A204.1 (cell line): ENCODE measurements around the gene DAGLA.

ENCODE experiments used
- FAIRE-seq: peaks from 2 replicates; lab custom pipeline; 2012; peaks lifted over from hg19 to GRCh38; lab: Jason Lieb, UNC

The DAGLA gene

GRCh38 chr11:61780581-61781162, 100.5 kb downstream of the DAGLA start:
- FAIRE-seq, result no peak

- FAIRE-seq, result no peak
These were observed 101.4 kb downstream of the DAGLA start for GRCh38 chr11:61781585-61781984.

DNA sequence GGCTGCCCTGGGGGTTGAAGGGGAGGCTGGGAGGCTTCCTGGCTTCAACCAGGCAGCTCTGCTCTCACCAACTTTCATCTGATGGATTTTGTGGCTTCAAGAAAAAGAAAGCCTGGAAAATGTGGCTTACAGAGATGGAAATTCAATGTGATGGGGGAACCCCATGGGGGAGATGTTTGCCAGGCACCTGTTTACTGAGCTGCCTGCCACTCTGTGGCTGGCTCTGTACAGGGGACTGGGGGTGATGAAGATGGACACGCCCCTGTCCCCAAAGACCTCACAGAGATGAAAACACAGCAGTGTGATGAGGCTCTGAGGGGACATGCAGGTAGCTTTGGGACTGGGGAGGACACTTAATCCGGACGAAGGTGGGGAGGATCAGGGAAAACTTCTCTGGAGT, 102.1 kb downstream of the DAGLA start:
- FAIRE-seq, result no peak

- FAIRE-seq, result no peak
These were observed 102.7 kb downstream of the DAGLA start for GRCh38 chr11:61782841-61783240.

DNA sequence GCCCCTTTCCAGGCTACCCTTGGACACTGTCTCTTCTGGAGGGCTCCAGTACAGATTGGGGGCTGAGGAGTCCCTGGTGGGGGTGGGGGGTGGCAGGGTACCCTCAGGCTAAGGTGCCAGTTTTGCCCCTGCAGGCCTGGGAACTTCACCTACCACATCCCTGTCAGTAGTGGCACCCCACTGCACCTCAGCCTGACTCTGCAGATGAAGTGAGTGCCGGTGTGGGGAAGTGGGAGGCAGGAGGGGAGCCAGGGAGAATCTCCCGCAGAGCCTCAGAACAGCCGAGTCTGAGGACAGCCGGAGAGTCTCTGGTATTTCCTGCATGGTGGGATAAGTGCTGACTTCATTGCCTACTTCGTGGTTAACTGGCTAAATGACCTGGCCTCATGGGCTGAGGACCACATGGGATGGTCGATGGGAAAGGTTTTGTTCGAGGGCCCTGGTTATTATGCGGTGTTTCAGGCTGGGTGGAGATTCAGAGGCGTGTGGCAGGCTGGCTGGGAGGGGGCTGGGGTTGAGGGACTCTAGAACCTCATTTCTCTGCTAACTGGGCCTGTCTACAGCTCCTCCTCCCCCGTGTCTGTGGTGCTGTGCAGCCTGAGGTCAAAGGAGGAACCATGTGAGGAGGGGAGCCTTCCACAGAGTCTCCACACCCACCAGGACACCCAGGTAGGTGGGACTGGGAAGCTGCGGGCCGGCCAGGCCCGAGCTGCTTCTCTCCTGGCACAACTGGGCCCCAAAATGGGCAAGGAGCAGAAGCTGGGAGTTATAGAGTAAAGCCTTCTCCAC, 103.7 kb downstream of the DAGLA start:
- FAIRE-seq, result no peak

GRCh38 chr11:61784506-61784805, 104.3 kb downstream of the DAGLA start:
- no peak for FAIRE-seq

DNA sequence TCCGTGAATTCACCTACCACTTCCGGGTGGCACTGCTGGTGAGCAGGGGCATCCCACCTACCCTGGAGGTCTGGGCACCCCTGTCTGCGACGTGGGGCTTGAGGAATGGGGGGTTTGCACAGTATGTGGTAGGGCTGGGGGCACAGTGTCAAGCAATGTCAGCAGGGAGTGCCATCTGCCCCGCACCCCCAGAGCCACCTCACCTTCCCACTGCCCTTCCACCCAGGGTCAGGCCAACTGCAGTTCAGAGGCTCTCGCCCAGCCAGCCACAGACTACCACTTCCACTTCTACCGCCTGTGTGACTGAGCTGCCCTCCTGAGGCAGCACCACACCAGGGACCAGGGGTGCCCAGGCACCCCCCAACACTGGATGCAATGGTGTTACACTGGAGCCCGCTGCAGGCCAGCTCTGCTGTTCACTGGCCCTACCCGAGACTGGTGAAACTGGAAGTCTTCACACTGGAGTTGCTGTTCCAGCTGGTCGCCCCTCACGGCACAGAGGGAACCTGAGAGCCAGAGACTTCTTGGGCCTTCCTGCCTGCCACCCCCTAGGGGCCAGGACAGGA, 105.7 kb downstream of the DAGLA start:
- no peak for FAIRE-seq

- FAIRE-seq, result no peak
These were observed 107.8 kb downstream of the DAGLA start for GRCh38 chr11:61787928-61788491.

- FAIRE-seq, result no peak
These were observed 111.6 kb downstream of the DAGLA start for GRCh38 chr11:61791737-61792309.

DNA sequence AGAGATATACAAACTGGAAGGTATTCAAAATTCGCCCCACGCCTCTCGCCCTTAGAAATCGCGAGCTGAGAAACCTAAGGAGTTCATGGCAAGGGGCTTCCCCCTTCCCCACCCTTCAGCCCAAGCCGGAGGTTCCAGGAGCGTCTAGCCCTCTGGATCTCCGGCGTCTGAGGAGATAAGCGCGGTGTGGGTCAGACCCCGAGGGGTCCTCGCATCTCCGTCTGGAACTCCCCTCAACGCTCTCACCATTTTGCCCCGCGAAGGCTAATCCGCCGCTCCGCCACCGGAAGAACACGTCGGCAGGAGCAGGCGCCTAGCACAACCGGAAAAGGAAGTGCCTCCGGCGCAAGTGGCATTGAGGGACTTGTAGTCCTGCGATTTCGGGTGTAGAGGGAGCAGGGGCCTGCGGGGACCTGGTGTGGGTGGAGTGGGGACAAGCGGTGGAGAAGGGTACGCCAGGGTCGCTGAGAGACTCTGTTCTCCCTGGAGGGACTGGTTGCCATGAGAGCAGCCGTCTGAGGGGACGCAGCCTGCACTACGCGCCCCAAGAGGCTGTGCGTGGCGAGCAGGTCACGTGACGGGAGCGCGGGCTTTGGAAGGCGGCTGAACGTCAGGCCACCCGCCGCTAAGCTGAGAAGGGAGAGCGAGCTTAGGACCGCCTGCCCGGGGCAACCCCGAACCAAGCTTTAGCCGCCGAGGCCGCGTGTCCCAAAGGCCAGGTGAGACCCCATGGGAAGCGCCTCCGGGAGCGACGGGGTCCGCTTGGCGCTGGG, 112.3 kb downstream of the DAGLA start, which contains the start of the genes FEN1 and TMEM258:
Gene FEN1 (plus strand): TSS at position 602 of the 773 bp plus-strand sequence. CDS start 2,451 bp downstream, outside the sequence.
Gene TMEM258 (minus strand): TSS at position 290 of the 773 bp plus-strand sequence. CDS start 41 bp downstream, at position 249.
- FAIRE-seq, result no peak

- no peak for FAIRE-seq
These were observed 113.1 kb downstream of the DAGLA start for GRCh38 chr11:61793083-61793828.

GRCh38 chr11:61793829-61794204, 113.6 kb downstream of the DAGLA start:
- no peak for FAIRE-seq

GRCh38 chr11:61794579-61794978, 114.4 kb downstream of the DAGLA start:
- FAIRE-seq, result no peak

- no peak for FAIRE-seq
These were observed 115.3 kb downstream of the DAGLA start for GRCh38 chr11:61795459-61795858.

- no peak for FAIRE-seq
These were observed 115.8 kb downstream of the DAGLA start for GRCh38 chr11:61795876-61796526.
